Measurements from ENCODE around the gene CRABP1.

GRCh38 chr15:78306176-78306774 is 33.9 kb upstream of the CRABP1 start:
- TF ChIP-seq CTCF (conservative IDR thresholded peaks at IDR 0.05) (no peak), EZH2 (IDR thresholded peaks at IDR 0.05; ENCODE audit: low read depth) (no peak)

Measured in PC-9 (cell line).